A549 treated with GW870086 at 1 μM for 4 hours (cell line): ENCODE results near the gene CREB3L4. TPM values are rescaled to one million over a fixed set of nuclear protein-coding genes. Genes with fewer than 3 reads are reported as not detected.

Experiments
- total RNA-seq: library from RNA; stranded (reverse); fragments of 200-300 nt; extraction: Qiagen RNA extraction; gene quantifications from 5 replicates; pipeline ENCODE4 v1.2.3, GENCODE V29; 2022; ENCODE audit warnings: low read depth

CREB3L4 gene
- total RNA-seq, result 7.2 to 9.5 TPM (median 9.4 TPM) in 5 replicates

DNA sequence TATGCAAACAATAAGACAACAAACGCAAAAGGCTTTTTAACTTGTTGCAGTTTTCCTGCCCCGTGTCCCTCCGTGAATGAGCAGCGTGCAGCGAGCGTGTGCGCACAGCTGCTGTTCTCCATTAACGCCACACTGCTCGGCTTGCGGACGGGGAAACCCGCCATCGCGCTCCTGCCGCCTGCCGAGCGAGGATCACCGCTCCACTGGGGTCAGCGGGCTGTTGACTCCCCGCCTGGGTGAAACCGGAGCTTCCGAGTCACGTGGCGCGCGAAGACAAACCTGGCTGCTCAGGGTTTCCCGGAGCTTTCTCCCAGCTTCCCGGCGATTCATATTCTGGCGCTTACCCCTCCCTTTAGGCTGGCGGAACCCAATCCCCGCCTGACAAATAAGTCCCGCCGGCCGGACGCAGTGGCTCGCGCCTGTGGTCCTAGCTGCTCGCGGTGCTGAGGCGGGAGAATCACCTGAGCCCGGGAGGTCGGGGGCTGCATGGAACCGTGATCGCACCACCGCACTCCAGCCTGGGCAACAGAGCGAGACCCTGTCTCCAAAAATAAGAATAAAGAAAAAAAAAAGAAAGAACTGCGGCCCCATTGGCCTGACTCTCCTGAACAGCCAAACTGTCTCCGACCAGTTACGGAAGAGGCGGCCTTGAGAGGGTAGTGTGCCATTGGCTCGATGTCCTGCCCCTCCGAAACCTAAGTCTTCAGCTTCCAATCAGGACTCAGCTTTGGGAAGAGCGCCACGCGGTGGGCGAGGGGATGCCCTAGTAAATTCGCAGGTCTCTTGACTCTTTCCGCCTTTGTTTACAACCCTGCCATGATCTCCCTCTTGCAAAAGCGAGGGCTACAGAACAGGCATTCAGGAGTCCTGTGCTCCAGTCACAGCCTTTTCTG, at the start of gene CREB3L4:
CREB3L4 (plus strand) TSS at position 796 of the 893 bp plus-strand sequence. CDS start 624 bp downstream, outside the sequence.

GRCh38 chr1:153922972-153923925, 44.5 kb upstream of the CREB3L4 start, which contains the start of gene GATAD2B:
Gene GATAD2B, minus strand, starts transcription at chr1:153922972. Its CDS starts 94,625 bp downstream, at chr1:153828347.

GRCh38 chr1:153946622-153947241, 21.0 kb upstream of the CREB3L4 start, which contains the start of gene DENND4B:
Gene DENND4B, minus strand, starts transcription at chr1:153946718. Its CDS starts 2,344 bp downstream, at chr1:153944374.

DNA sequence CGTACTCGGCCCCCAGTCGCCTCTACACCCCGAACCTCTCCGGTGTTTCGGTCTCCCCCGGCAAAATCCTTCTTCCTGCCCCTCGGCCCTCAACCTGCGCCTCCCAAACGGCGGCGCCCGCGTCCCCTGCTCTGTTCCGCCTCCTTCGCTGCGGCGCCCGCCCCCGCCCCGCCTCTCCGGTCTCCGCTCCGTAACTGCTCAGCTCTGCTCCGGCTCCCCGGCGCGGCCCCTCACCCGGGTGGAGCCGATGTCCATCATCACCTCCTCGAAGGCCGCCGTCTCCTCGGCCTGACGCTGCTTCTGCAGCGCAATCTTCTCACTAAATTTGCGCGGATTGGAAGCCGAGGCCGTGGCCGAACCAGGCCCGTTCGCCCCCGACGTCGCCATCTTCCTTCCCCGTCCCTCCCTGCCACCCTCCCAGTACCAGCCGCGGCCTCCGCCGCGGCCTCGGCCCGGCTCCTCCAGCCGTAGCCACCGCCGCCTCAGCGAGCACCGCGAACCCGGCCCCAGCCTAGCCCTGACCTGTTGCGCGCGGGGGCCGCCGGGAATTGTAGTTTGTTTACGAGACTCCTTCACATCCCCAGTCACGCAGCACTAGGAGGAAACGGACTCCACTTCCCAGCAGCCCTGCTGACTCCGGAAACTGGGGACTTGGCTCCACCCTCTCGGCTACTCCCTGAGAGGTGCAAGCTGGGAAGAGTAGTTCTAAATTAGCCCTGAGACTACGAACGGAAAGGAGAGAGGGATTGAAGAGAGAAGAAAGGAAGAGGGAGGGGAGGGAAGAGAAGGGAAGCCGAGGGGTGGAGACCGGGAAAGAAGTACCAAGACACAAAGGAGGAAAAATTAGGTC, 9.4 kb upstream of the CREB3L4 start, which contains the start of gene CRTC2:
CRTC2 (minus strand) TSS at position 502 of the 850 bp plus-strand sequence; CDS start at position 387, 115 bp downstream.

GRCh38 chr1:153963030-153963849, 4.5 kb upstream of the CREB3L4 start, which contains the start of gene SLC39A1:
Gene SLC39A1, minus strand, starts transcription at chr1:153963537. Its CDS starts 822 bp downstream, at chr1:153962715.

GRCh38 chr1:153977250-153978240, 9.8 kb downstream of the CREB3L4 start, which contains the start of gene JTB:
Gene JTB, minus strand, starts transcription at chr1:153977674. Its CDS starts 422 bp downstream, at chr1:153977252.

DNA sequence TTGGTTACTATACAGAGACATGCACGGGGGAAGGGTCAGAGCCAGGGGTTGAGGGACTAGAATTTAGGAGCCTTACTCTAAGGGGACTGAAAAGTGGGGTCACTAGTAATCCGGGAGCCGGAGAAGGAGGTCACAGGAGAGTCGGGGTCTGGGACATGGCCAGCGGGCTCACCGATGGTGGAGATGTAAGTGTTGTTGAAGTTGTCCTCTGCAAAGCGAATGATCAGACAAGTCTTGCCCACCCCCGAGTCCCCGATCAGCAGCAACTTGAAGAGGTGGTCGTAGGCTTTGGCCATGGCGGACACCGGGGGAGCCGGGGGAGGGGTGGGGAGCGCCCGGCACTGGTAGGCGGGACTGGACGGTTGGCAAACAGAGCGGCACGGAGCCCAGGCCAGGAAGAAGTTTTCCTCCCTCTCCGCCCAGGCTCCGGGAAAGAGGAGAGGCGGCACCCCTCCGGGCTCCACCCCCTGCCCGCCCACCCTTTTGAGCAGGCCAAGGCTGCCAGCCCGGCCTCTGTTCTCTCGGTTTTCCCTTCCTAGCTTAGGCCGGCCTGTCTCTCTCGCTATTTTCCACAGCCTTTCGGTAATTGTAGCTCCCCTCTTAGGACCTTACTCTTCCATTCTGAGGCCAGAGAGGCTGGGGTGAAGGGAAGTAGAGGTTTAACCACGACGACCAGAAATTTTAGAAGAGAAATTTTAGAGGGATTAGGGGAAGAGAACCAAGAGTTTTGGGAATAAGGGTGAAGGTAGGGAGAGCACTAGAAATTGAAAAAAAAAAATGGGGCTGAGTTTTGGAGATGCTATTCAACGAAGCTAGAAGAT, 18.4 kb downstream of the CREB3L4 start, which contains the start of gene RAB13:
RAB13 (minus strand) TSS at position 399 of the 821 bp plus-strand sequence; CDS start at position 296, 103 bp downstream.

GRCh38 chr1:153990468-153991150, 22.9 kb downstream of the CREB3L4 start, which contains the start of gene RPS27:
Gene RPS27, plus strand, starts transcription at chr1:153990762. Its CDS starts 35 bp downstream, at chr1:153990797.

Other genes starting within 250 kb of the CREB3L4 start
- 16.1 to 20.1 TPM (median 18.6 TPM) in 5 replicates for gene INTS3, start 239.9 kb upstream of the CREB3L4 start, total RNA-seq
- gene SLC27A3, start 192.5 kb upstream of the CREB3L4 start, total RNA-seq, result 0.91 to 2.4 TPM (median 1.6 TPM) in 5 replicates
- gene GATAD2B, start 44.9 kb upstream of the CREB3L4 start, total RNA-seq, result 6.4 to 14.8 TPM (median 9.0 TPM) in 5 replicates
- 25.8 to 35.7 TPM (median 32.4 TPM) in 5 replicates for gene DENND4B, start 21.2 kb upstream of the CREB3L4 start, total RNA-seq
- 30.1 to 40.4 TPM (median 37.5 TPM) in 5 replicates for gene CRTC2, start 9.3 kb upstream of the CREB3L4 start, total RNA-seq
- 151 to 164 TPM (median 162 TPM) in 5 replicates for gene SLC39A1, start 4.4 kb upstream of the CREB3L4 start, total RNA-seq
- 120 to 164 TPM (median 155 TPM) in 5 replicates for gene JTB, start 9.8 kb downstream of the CREB3L4 start, total RNA-seq
- 126 to 141 TPM (median 136 TPM) in 5 replicates for gene RAB13, start 18.4 kb downstream of the CREB3L4 start, total RNA-seq
- 4,264 to 8,287 TPM (median 4,398 TPM) in 5 replicates for gene RPS27, start 22.9 kb downstream of the CREB3L4 start, total RNA-seq
- 0.02 TPM in 1 of 5 replicates, not detected in the others for gene NUP210L, start 187.2 kb downstream of the CREB3L4 start, total RNA-seq
- gene TPM3, start 224.2 kb downstream of the CREB3L4 start, total RNA-seq, result 456 to 556 TPM (median 481 TPM) in 5 replicates
- not detected in 5 replicates for gene CFAP141, start 238.4 kb downstream of the CREB3L4 start, total RNA-seq